NCI-H1417 treated with DMSO at 0.1 percent for 48 hours (cell line): Measurements from ENCODE around the gene TEN1.
"Not testable (repeated sequence)": the region's sequence is repeated elsewhere in the genome, so short reads cannot be mapped to it uniquely, and the experiment has no call there.

Experiments
- DNase-seq: peaks from one replicate; lab custom pipeline; 2025; lab: John Stamatoyannopoulos, UW

Gene TEN1

GRCh38 chr17:75978938-75979704 is at the start of gene TEN1, which contains the start of gene ACOX1:
TEN1 (plus strand) TSS chr17:75979240; CDS start chr17:75986193, 6,953 bp downstream.
ACOX1 (minus strand) TSS chr17:75979166; CDS start chr17:75979073, 93 bp downstream.
- DNase-seq: peak; percentile 91

GRCh38 chr17:75931062-75931461 is 48.0 kb upstream of the TEN1 start:
- DNase-seq: no peak

- no peak for DNase-seq
Measured at GRCh38 chr17:75932852-75933251, 46.2 kb upstream of the TEN1 start.

GRCh38 chr17:75933808-75934207 is 45.2 kb upstream of the TEN1 start:
- no peak for DNase-seq

- no peak for DNase-seq
Measured at GRCh38 chr17:75937652-75938051, 41.4 kb upstream of the TEN1 start.

- DNase-seq: peak; percentile 76
Measured at GRCh38 chr17:75940727-75941441, 38.2 kb upstream of the TEN1 start, which contains the start of gene FBF1. FBF1 (minus strand) TSS chr17:75941042; CDS start chr17:75938149, 2,893 bp downstream.

- DNase-seq: no peak
Measured at GRCh38 chr17:75941442-75941819, 37.6 kb upstream of the TEN1 start.

GRCh38 chr17:75942473-75942872 is 36.6 kb upstream of the TEN1 start:
- no peak for DNase-seq

- DNase-seq: no peak
Measured at GRCh38 chr17:75943491-75943890, 35.5 kb upstream of the TEN1 start.

- no peak for DNase-seq
Measured at GRCh38 chr17:75945211-75945610, 33.8 kb upstream of the TEN1 start.

GRCh38 chr17:75950421-75950820 is 28.6 kb upstream of the TEN1 start:
- no peak for DNase-seq

- DNase-seq: no peak
Measured at GRCh38 chr17:75950855-75951554, 28.0 kb upstream of the TEN1 start.

- no peak for DNase-seq
Measured at GRCh38 chr17:75959051-75959838, 19.8 kb upstream of the TEN1 start.

GRCh38 chr17:75959839-75960511 is 19.1 kb upstream of the TEN1 start:
- no peak for DNase-seq

- DNase-seq: no peak
Measured at GRCh38 chr17:75965468-75965867, 13.6 kb upstream of the TEN1 start.

GRCh38 chr17:75969044-75969443 is 10.0 kb upstream of the TEN1 start:
- DNase-seq: not testable (repeated sequence)

GRCh38 chr17:75970011-75970523 is 9.0 kb upstream of the TEN1 start:
- DNase-seq: no peak

- DNase-seq: no peak
Measured at GRCh38 chr17:75970626-75971025, 8.4 kb upstream of the TEN1 start.

GRCh38 chr17:75975187-75975586 is 3.9 kb upstream of the TEN1 start:
- DNase-seq: not testable (repeated sequence)

- DNase-seq: no peak
Measured at GRCh38 chr17:75975757-75976174, 3.3 kb upstream of the TEN1 start.
